HG03097 (cell line): ENCODE data around the gene MAEA.
A peak's percentile ranks its signal among the peaks of the same experiment; 100 is the strongest.
"Not testable (repeated sequence)": the region's sequence is repeated elsewhere in the genome, so short reads cannot be mapped to it uniquely, and the experiment has no call there.

ENCODE experiments used
- ATAC-seq: cut with Tn5 transposase; IDR thresholded peaks from one replicate; pipeline ENCODE4 v1.9.1; 2021; ENCODE audit not compliant: unreplicated experiment, low FRiP score

The MAEA gene

DNA sequence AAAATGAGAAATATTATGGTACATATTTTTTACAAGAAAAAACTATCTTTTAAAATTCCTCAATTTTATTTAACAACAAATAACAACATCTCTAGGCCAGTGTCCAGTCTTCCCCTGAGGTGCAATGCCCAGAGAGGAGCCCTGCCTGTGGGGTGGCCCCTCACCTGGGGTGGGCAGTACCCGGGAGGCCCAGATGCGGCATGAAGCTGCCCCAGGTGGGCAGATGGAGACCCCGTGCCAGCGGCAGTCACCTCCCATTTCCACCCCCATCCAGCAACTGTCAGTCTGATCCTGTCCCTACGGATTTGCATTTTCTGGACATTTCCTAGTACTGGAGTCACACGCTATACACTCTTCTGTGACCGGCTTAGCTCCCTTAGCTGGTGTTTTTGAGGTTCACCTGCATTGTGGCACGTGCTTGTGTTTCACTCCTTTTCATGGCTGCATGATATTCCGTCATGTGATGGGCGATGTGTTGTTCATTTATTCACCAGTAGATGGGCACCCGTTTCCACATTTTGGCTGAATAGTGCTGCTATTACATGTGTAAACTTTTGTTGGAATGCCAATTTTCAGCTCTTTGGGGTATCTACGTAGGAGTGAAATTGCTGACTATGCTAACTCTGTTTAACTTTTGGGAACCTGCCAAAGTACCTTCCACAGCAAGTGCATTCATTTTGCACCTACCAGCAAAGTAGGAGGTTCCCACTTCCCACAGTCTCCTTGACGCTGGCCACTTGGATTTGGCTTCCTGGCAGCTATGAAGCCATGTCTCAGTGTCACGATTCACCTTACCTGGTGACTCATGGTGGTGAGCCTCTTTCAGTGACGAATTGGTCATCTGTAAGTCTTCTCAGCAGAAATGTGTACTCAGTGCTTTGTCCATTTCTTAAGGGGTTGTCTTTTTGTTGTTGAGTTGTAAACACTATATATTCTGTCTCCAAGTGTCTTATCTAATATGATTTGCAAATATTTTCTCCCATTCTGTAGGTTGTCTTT lies 11.7 kb upstream of the MAEA start:
- ATAC-seq: no peak

DNA sequence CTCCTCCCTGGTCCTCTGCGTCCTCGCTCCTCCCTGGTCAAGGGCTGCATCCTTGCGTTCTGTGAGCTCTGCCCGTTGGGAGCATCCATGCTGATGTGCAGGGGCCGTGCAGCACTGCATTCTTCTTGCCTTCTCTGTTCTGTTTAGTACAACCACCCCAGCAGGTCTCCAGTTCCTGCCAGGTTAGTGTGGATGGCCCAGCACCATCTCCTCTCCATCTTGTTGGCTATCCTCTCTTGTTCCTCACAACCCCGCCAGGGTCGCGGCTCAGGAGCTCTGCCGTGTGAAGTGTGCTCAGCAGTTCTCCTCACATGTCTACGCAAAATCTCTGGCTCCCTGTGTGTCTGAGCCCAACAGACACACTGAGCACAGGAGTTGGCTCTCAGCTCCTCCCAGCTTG lies 10.4 kb upstream of the MAEA start:
- ATAC-seq: no peak

- no peak for ATAC-seq
Measured at GRCh38 chr4:1283711-1284110, 6.0 kb upstream of the MAEA start.

GRCh38 chr4:1285151-1285789 lies 4.4 kb upstream of the MAEA start:
- no peak for ATAC-seq

GRCh38 chr4:1285790-1286553 lies 3.7 kb upstream of the MAEA start:
- no peak for ATAC-seq

DNA sequence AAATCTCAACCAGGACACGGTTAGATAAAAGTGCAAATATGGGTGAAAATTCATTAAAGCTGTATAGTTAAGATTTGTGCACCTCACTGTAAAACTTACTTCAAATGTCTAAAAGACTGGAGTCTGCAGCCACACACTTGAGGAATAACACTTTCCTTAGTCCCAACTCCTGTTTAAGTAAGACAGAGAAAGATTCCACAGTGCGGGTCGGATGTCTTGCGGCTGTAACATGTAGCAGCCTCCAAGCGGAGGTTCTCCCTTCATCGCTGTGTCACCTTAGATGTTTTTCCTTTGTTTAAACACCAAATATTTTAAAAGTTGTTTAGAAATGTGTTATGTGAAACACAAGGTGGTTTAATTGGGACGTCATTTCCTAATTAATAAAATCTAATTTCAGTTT lies 905 bp upstream of the MAEA start:
- ATAC-seq: no peak

DNA sequence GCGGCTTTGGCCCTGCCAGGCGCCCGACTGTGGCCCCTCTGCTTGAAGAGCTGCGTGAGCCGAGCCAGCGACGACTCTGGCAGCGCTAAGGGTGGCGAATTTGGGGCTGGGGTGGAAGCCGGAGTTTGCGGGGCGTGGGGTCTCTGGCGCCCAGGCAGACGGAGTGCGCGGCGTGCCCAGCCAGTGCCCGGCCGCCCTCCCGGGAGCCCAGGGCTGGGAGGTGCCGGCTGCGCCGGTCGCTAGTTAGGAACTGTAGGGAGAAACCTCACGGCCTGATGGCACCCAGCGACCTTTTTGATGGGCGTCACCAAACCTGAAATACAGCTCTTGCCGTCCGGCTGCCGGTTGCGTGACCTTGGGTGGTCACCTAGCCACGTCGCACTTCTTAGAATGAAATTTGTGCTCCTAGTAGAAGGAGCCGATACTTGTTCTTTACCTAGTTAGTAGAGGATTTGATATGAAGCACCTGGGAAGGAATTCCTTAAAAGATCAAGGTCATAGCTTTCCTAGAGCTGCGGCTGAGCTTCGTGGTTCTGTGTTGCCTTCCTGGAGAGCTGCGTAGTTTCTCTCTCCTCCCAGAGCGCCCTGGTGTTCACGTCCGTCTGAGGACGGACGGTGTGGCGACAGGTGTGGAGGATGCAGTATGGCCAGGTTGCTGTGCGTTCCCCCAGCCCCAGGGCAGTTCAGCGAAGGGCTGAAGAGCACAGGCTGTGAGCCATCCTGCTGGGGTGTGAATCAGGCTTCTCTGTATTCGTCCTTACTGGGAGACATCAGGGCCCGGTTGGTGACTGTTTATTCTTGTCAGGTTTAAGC lies 680 bp downstream of the MAEA start:
- peak; percentile 2 for ATAC-seq

DNA sequence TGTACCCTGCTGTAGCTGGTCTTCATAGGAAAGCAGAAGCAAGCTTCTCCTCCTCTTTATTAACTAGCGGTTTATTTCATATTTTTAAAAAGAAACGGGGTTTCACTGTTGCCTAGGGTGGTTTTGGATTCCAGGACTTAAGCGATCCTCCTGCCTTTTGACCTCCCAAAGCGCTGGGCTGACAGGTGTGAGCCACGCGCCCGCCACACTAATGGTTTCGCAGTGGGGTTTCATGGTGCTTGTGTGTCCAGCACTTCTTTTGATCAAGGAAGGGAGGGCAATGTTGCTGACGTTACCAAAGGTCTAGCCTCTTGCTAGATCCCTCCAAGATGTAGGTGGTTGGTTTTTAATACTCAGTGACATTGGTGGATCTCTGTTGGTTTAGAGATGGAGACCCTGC lies 1.4 kb downstream of the MAEA start:
- ATAC-seq: no peak

- ATAC-seq: no peak
Measured at GRCh38 chr4:1291996-1292702, 2.5 kb downstream of the MAEA start.

- ATAC-seq: not testable (repeated sequence)
Measured at GRCh38 chr4:1292703-1293011, 3.0 kb downstream of the MAEA start.

- no peak for ATAC-seq
Measured at GRCh38 chr4:1293531-1293941, 3.8 kb downstream of the MAEA start.

GRCh38 chr4:1293991-1294390 lies 4.3 kb downstream of the MAEA start:
- no peak for ATAC-seq

- ATAC-seq: no peak
Measured at GRCh38 chr4:1294424-1294823, 4.7 kb downstream of the MAEA start.

- no peak for ATAC-seq
Measured at GRCh38 chr4:1294891-1295290, 5.2 kb downstream of the MAEA start.

- no peak for ATAC-seq
Measured at GRCh38 chr4:1295405-1296055, 5.8 kb downstream of the MAEA start.

- ATAC-seq: no peak
Measured at GRCh38 chr4:1296324-1297022, 6.8 kb downstream of the MAEA start.

DNA sequence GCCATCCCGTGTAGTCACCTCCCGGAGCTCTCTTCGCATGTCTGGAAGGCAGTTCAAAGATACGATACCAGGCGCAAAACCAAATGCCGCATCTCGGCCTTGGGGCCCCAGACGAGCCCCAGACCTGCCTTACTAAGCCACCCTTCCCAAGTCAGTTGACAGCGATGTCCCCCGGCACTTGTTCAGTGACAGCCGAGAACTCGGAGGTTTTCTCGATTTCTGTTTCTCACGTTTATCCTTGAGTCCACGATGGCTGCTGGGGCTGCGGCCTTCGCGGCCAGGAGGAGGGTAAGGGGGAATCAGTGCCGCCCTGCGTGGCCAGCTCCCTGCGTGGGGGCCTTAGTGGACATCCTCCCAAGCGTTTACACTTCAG lies 7.3 kb downstream of the MAEA start:
- ATAC-seq: no peak

DNA sequence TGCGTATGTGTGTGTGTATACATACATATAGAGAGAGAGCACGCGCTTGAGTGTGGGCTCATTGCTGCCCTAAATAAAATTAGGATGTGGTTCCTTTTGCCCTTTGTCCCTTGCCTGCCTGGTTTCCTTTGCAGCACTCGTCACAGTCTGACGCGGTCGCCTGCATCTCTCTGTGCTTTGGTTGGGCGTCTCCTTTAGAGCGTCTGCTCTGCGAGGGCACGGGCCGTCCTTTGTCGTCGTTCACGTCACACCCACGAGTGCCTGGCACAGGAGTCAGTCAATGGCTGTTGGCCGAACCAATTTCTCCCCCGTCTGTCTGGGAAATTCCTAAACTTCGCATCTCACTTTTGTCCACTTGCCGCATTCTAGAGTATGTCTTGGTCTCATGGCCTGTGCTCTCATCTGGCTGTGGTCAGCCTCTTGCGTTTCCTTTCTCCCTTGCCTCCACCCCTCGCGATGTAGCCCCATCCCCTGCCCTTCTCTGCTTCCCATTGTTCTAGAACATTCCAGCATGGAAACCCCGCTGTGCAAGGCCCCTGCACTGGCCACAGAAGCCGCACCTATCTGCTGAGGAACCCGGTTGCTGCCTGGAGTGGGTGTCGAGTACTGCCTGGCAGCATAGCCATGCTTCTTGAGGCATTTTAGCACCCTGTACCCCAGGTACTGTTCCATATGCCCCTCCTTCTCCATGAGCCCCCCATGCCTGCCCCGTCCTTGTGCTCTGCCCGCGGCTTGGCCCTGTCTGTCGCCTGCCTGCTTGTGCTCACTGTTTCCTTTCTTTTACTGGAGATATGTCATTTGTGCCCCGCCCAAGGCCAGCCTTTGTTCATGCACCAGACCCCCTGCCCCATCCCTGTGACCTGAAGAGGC lies 8.0 kb downstream of the MAEA start:
- no peak for ATAC-seq
